WTC11 (cell line): ENCODE results near the gene IFT52. TPM values are rescaled to one million over a fixed set of nuclear protein-coding genes. Genes with fewer than 3 reads are reported as not detected.
A peak's percentile ranks its signal among the peaks of the same experiment; 100 is the strongest.

Experiments
- ATAC-seq: fragments of 200-7000 bp; cut with Tn5 transposase; 2 replicates; pipeline ENCODE4 v1.10.0; 2021; ENCODE audit warnings: mild to moderate bottlenecking, moderate library complexity
- CTCF ChIA-PET: fragments of 300-600 bp; sonication (Branson Sonifier 250); formaldehyde crosslinking; loops from one replicate; lab custom pipeline; 2021; ENCODE audit warnings: antibody characterized with exemption; lab: Charles Lee
- POLR2A ChIA-PET: fragments of 350-600 bp; sonication (Branson Sonifier 250); formaldehyde crosslinking; loops from one replicate; lab custom pipeline; 2021; ENCODE audit warnings: antibody characterized with exemption; lab: Charles Lee
- DNase-seq: peaks from one replicate; pipeline ENCODE4 v3.0.0; 2021; ENCODE audit warnings: low spot score
- H3K27ac Mint-ChIP-seq: 2 replicates; pipeline ENCODE4 v1.8.0; 2021; ENCODE audit warnings: mixed read lengths
- H3K27me3 Mint-ChIP-seq: 2 replicates; pipeline ENCODE4 v1.8.0; 2021; ENCODE audit warnings: low read depth, mild to moderate bottlenecking, moderate library complexity, mixed read lengths
- H3K36me3 Mint-ChIP-seq: 2 replicates; pipeline ENCODE4 v1.8.0; 2021; ENCODE audit warnings: mixed read lengths
- H3K4me1 Mint-ChIP-seq: 2 replicates; pipeline ENCODE4 v1.8.0; 2022; ENCODE audit warnings: mixed read lengths
- H3K4me3 Mint-ChIP-seq: 2 replicates; pipeline ENCODE4 v1.8.0; 2021; ENCODE audit warnings: mild to moderate bottlenecking, moderate library complexity, mixed read lengths
- H3K9me3 Mint-ChIP-seq: 2 replicates; pipeline ENCODE4 v1.8.0; 2021; ENCODE audit warnings: mixed read lengths
- CBFB ChIP-seq: sonication (generic); formaldehyde crosslinking; IDR thresholded peaks from 2 replicates; pipeline ENCODE4 v1.8.1; 2022; ENCODE audit warnings: mild to moderate bottlenecking, low read depth, missing genetic modification reagents
- ESRRA ChIP-seq: sonication (generic); formaldehyde crosslinking; IDR thresholded peaks from 2 replicates; pipeline ENCODE4 v1.8.1; 2022; ENCODE audit warnings: mild to moderate bottlenecking, missing genetic modification reagents, borderline replicate concordance
- FOXP1 ChIP-seq: sonication (generic); formaldehyde crosslinking; IDR thresholded peaks from 2 replicates; pipeline ENCODE4 v1.8.0; 2022; ENCODE audit warnings: missing genetic modification reagents, mild to moderate bottlenecking, moderate library complexity, borderline replicate concordance
- GTF2I ChIP-seq: fragments of 250-450 bp; sonication (Bioruptor Pico); conservative IDR thresholded peaks from 2 replicates; pipeline ENCODE4 v1.4.0; 2021; ENCODE audit warnings: mild to moderate bottlenecking
- HMGA2 ChIP-seq: fragments of 250-450 bp; sonication (Bioruptor Pico); IDR thresholded peaks from 2 replicates; pipeline ENCODE4 v1.4.0; 2021; ENCODE audit warnings: mild to moderate bottlenecking, moderate library complexity
- JUN ChIP-seq: sonication (generic); formaldehyde crosslinking; IDR thresholded peaks from 2 replicates; pipeline ENCODE4 v1.8.0; 2023; ENCODE audit warnings: mild to moderate bottlenecking, missing genetic modification reagents
- MXD4 ChIP-seq: fragments of 250-450 bp; sonication (Bioruptor Pico); IDR thresholded peaks from 2 replicates; pipeline ENCODE4 v1.8.0; 2021; ENCODE audit warnings: mild to moderate bottlenecking, moderate library complexity, borderline replicate concordance
- MYBL2 ChIP-seq: sonication (generic); formaldehyde crosslinking; IDR thresholded peaks from 2 replicates; pipeline ENCODE4 v1.8.1; 2023; ENCODE audit warnings: mild to moderate bottlenecking, moderate library complexity, missing genetic modification reagents
- NFYB ChIP-seq: sonication (generic); formaldehyde crosslinking; conservative IDR thresholded peaks from 2 replicates; pipeline ENCODE4 v1.8.0; 2022; ENCODE audit warnings: low read depth, missing genetic modification reagents
- NR1H2 ChIP-seq: sonication (generic); formaldehyde crosslinking; IDR thresholded peaks from 2 replicates; pipeline ENCODE4 v1.9.0; 2021; ENCODE audit warnings: mild to moderate bottlenecking, moderate library complexity, missing genetic modification reagents
- PRRX2 ChIP-seq: fragments of 250-450 bp; sonication (Bioruptor Pico); IDR thresholded peaks from 2 replicates; pipeline ENCODE4 v1.8.0; 2021; ENCODE audit warnings: mild to moderate bottlenecking
- RORB ChIP-seq: fragments of 250-450 bp; sonication (Bioruptor Pico); IDR thresholded peaks from 2 replicates; pipeline ENCODE4 v1.9.0; 2021; ENCODE audit warnings: mild to moderate bottlenecking
- TCF7 ChIP-seq: sonication (generic); formaldehyde crosslinking; IDR thresholded peaks from 2 replicates; pipeline ENCODE4 v1.8.0; 2022; ENCODE audit warnings: mild to moderate bottlenecking, low read depth, missing genetic modification reagents, moderate library complexity
- ZNF317 ChIP-seq: sonication (generic); formaldehyde crosslinking; IDR thresholded peaks from 2 replicates; pipeline ENCODE4 v1.8.1; 2023; ENCODE audit warnings: low read depth, mild to moderate bottlenecking, moderate library complexity, missing genetic modification reagents, borderline replicate concordance
- ZNF396 ChIP-seq: fragments of 250-450 bp; sonication (Bioruptor Pico); IDR thresholded peaks from 2 replicates; pipeline ENCODE4 v1.8.0; 2021; ENCODE audit warnings: mild to moderate bottlenecking, moderate library complexity, borderline replicate concordance
- ZNF671 ChIP-seq: fragments of 250-450 bp; sonication (Bioruptor Pico); IDR thresholded peaks from 2 replicates; pipeline ENCODE4 v1.8.0; 2021; ENCODE audit warnings: mild to moderate bottlenecking
- total RNA-seq: library from RNA; stranded (reverse); gene quantifications from 3 replicates; pipeline ENCODE4 v1.2.3, GENCODE V29; 2021
- TF ChIP-seq, protein P1 (sequence below): fragments of 250-450 bp; sonication (Bioruptor Pico); IDR thresholded peaks from 2 replicates; pipeline ENCODE4 v1.9.0; 2021; ENCODE audit warnings: mild to moderate bottlenecking, borderline replicate concordance
- TF ChIP-seq, protein P2 (sequence below): sonication (generic); formaldehyde crosslinking; IDR thresholded peaks from 2 replicates; pipeline ENCODE4 v1.8.0; 2022; ENCODE audit warnings: mild to moderate bottlenecking, missing genetic modification reagents
- TF ChIP-seq, protein P3 (sequence below): sonication (generic); formaldehyde crosslinking; IDR thresholded peaks from 2 replicates; pipeline ENCODE4 v1.8.1; 2023; ENCODE audit warnings: mild to moderate bottlenecking, moderate library complexity, missing genetic modification reagents
- TF ChIP-seq, protein P4 (sequence below): sonication (generic); formaldehyde crosslinking; IDR thresholded peaks from 2 replicates; pipeline ENCODE4 v1.8.1; 2023; ENCODE audit warnings: mild to moderate bottlenecking, missing genetic modification reagents, moderate library complexity
- TF ChIP-seq, protein P5 (sequence below): sonication (generic); formaldehyde crosslinking; conservative IDR thresholded peaks from 2 replicates; pipeline ENCODE4 v1.8.1; 2022; ENCODE audit warnings: mild to moderate bottlenecking, missing genetic modification reagents
- TF ChIP-seq, protein P6 (sequence below): fragments of 250-450 bp; sonication (Bioruptor Pico); IDR thresholded peaks from 2 replicates; pipeline ENCODE4 v2.1.2; 2022; ENCODE audit warnings: mild to moderate bottlenecking, moderate library complexity

Gene IFT52
- total RNA-seq, 1 experiment from 2014 or later = 27.5 TPM

DNA sequence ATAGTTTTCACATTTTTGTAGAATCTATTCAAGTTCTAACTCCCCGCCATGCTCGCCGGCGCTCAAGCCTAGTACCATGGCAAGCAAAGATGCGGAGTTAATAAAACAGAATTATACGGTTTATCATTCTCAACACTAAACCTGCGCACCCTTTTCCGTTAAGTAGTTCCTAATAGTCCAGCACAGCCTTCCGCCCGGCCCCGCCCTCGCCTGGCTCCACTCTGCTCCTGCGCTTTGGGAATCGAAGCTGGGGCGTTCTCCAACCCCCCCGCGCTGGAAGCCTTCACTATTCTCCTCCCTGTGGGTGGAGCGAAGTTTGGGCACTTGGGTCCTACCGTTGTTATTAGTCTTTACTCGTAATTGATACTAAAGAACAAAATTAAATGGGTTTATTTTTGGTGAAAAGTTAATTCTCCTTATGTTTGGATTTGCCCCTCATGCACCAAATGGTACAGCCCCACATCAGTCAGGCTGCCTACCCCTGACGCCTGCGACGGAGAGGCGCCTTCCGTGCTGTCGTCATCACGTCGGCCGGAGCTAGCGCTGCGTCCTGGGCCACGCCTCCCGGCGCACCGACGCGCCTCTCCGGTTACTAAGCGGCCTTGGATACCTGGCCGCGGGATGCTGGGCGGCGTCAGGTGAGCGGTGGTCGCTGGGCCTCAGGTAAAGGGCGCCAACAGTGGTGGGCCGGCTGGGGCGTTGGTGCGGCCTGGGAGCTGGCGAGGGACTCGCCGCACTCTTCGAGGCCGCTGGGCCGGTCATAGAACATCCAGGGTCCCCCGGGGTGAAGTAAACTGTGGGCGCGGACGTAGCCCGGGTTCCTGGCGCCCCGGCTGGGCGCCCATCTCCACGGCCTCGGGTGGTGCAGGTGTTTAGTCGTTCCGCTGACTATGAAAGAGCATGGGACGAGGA is at the start of gene IFT52 (continued):
- TF ChIP-seq, protein P1, sequence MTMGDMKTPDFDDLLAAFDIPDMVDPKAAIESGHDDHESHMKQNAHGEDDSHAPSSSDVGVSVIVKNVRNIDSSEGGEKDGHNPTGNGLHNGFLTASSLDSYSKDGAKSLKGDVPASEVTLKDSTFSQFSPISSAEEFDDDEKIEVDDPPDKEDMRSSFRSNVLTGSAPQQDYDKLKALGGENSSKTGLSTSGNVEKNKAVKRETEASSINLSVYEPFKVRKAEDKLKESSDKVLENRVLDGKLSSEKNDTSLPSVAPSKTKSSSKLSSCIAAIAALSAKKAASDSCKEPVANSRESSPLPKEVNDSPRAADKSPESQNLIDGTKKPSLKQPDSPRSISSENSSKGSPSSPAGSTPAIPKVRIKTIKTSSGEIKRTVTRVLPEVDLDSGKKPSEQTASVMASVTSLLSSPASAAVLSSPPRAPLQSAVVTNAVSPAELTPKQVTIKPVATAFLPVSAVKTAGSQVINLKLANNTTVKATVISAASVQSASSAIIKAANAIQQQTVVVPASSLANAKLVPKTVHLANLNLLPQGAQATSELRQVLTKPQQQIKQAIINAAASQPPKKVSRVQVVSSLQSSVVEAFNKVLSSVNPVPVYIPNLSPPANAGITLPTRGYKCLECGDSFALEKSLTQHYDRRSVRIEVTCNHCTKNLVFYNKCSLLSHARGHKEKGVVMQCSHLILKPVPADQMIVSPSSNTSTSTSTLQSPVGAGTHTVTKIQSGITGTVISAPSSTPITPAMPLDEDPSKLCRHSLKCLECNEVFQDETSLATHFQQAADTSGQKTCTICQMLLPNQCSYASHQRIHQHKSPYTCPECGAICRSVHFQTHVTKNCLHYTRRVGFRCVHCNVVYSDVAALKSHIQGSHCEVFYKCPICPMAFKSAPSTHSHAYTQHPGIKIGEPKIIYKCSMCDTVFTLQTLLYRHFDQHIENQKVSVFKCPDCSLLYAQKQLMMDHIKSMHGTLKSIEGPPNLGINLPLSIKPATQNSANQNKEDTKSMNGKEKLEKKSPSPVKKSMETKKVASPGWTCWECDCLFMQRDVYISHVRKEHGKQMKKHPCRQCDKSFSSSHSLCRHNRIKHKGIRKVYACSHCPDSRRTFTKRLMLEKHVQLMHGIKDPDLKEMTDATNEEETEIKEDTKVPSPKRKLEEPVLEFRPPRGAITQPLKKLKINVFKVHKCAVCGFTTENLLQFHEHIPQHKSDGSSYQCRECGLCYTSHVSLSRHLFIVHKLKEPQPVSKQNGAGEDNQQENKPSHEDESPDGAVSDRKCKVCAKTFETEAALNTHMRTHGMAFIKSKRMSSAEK = no peak
- TF ChIP-seq ZNF396 (CRISPR knock-in tag) = no peak
- TF ChIP-seq, protein P2, sequence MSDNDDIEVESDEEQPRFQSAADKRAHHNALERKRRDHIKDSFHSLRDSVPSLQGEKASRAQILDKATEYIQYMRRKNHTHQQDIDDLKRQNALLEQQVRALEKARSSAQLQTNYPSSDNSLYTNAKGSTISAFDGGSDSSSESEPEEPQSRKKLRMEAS (CRISPR knock-in tag) = peak; percentile 72
- TF ChIP-seq RORB = no peak
- TF ChIP-seq FOXP1 (CRISPR knock-in tag) = peak; percentile 66; the same call in 1 of the 2 replicates
- TF ChIP-seq TCF7 (CRISPR knock-in tag) = no peak
- TF ChIP-seq HMGA2 (CRISPR knock-in tag) = no peak
- no peak for TF ChIP-seq NR1H2 (CRISPR knock-in tag)
- TF ChIP-seq, all 79 proteins: peak for 15

DNA sequence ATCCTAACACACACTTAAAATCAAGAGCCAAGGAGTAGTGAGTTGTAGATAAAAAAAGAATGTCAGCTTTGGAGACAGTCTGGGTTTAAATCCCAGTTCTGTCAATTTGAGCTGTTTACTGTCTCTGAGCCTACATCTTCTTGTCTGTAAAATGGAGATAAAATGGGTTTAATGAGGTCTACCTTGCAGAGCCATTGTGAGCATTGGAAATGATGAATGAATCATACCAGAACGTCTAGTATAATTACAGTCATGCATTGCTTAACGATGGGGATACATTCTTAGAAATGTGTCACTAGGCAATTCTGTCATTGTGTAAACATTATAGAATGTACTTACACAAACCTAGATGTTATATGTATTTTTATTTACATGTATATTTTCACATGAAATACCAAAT is 49.5 kb upstream of the IFT52 start:
- H3K9me3 Mint-ChIP-seq = peaks cover under 1% of the 10 kb centered on the region
- TF ChIP-seq ESRRA (CRISPR knock-in tag) (no peak), JUN (CRISPR knock-in tag) (no peak), PRRX2 (no peak), ZNF671 (CRISPR knock-in tag) (no peak)
- TF ChIP-seq, protein P3, sequence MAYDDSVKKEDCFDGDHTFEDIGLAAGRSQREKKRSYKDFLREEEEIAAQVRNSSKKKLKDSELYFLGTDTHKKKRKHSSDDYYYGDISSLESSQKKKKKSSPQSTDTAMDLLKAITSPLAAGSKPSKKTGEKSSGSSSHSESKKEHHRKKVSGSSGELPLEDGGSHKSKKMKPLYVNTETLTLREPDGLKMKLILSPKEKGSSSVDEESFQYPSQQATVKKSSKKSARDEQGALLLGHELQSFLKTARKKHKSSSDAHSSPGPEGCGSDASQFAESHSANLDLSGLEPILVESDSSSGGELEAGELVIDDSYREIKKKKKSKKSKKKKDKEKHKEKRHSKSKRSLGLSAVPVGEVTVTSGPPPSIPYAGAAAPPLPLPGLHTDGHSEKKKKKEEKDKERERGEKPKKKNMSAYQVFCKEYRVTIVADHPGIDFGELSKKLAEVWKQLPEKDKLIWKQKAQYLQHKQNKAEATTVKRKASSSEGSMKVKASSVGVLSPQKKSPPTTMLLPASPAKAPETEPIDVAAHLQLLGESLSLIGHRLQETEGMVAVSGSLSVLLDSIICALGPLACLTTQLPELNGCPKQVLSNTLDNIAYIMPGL (CRISPR knock-in tag) = no peak
- TF ChIP-seq, protein P4, sequence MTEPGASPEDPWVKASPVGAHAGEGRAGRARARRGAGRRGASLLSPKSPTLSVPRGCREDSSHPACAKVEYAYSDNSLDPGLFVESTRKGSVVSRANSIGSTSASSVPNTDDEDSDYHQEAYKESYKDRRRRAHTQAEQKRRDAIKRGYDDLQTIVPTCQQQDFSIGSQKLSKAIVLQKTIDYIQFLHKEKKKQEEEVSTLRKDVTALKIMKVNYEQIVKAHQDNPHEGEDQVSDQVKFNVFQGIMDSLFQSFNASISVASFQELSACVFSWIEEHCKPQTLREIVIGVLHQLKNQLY (CRISPR knock-in tag) = no peak
- DNase-seq (no peak), ATAC-seq (no peak)
- ChIA-PET POLR2A (no interaction called here), CTCF (interaction anchor here (2.4 kb wide), 1 partner anchor 50 kb away, joined by 9 read pairs; the partner anchor contains the start of gene IFT52)
- no peak overlapping the region for H3K27ac Mint-ChIP-seq
- H3K27me3 Mint-ChIP-seq = no peaks in the 10 kb centered on the region
- peaks cover 20% of the 10 kb centered on the region for H3K36me3 Mint-ChIP-seq
- H3K4me1 Mint-ChIP-seq = no peaks in the 10 kb centered on the region
- no peak overlapping the region for H3K4me3 Mint-ChIP-seq

DNA sequence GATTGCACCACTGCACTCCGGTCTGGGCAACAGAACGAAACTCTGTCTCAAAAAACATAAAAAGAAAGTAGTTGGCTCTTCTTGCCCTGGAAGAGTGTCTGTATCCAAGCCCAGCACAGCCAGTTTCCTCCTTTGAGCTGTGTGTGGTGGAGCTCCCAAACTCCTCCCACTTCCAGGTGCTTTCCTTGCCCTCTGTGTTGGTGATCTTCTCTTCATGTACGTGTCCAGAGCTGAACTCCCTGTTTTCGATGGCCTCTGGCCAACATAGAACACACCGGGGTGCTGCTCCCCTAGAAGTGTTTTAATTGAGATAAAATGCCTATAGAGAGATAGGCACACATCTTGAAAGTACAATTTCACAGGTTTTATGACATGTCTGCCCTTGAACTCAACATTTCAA is 48.6 kb upstream of the IFT52 start:
- POLR2A ChIA-PET = no interaction called here
- H3K27me3 Mint-ChIP-seq = no peaks in the 10 kb centered on the region
- no peak for TF ChIP-seq GTF2I
- no peak for TF ChIP-seq CBFB (CRISPR knock-in tag)
- TF ChIP-seq, protein P5, sequence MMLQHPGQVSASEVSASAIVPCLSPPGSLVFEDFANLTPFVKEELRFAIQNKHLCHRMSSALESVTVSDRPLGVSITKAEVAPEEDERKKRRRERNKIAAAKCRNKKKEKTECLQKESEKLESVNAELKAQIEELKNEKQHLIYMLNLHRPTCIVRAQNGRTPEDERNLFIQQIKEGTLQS (CRISPR knock-in tag) = no peak
- TF ChIP-seq, protein P2 (CRISPR knock-in tag) = no peak
- TF ChIP-seq, protein P6, sequence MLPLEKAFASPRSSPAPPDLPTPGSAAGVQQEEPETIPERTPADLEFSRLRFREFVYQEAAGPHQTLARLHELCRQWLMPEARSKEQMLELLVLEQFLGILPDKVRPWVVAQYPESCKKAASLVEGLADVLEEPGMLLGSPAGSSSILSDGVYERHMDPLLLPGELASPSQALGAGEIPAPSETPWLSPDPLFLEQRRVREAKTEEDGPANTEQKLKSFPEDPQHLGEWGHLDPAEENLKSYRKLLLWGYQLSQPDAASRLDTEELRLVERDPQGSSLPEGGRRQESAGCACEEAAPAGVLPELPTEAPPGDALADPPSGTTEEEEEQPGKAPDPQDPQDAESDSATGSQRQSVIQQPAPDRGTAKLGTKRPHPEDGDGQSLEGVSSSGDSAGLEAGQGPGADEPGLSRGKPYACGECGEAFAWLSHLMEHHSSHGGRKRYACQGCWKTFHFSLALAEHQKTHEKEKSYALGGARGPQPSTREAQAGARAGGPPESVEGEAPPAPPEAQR (CRISPR knock-in tag) = no peak
- TF ChIP-seq PRRX2 = no peak
- no peak for TF ChIP-seq MXD4 (CRISPR knock-in tag)
- no peak for TF ChIP-seq NFYB (CRISPR knock-in tag)
- TF ChIP-seq ZNF317 (CRISPR knock-in tag) = no peak
- no peak for TF ChIP-seq MYBL2

More for the DNA sequence above, 48.6 kb upstream of the IFT52 start:
- ATAC-seq (no peak), DNase-seq (no peak)
- Mint-ChIP-seq H3K9me3 (peaks cover 8% of the 10 kb centered on the region), H3K36me3 (peaks cover 23% of the 10 kb centered on the region), H3K4me3 (no peak overlapping the region), H3K27ac (no peak overlapping the region), H3K4me1 (no peaks in the 10 kb centered on the region)
- CTCF ChIA-PET = interaction anchor here (2.4 kb wide), 1 partner anchor 49 kb away, joined by 9 read pairs; the partner anchor contains the start of gene IFT52
